GM12891 (cell line): ENCODE data around the gene ANKRD63.

Source experiments
- DNase-seq: peaks from one replicate; pipeline ENCODE4 v3.0.0; 2011; ENCODE audit warnings: low spot score; ENCODE audit not compliant: insufficient read length
- FAIRE-seq: peaks from 2 replicates; lab custom pipeline; 2011; peaks lifted over from hg19 to GRCh38; lab: Jason Lieb, UNC
- PAX5 ChIP-seq: IDR thresholded peaks from 2 replicates; pipeline ENCODE4 v1.6.1; 2011; ENCODE audit warnings: low read length, moderate library complexity, mild to moderate bottlenecking; ENCODE audit not compliant: insufficient read depth, severe bottlenecking
- POLR2A ChIP-seq: IDR thresholded peaks from 2 replicates; pipeline ENCODE4 v1.6.1; 2011; ENCODE audit warnings: low read depth, low read length, control low read depth
- POLR2AphosphoS5 ChIP-seq: IDR thresholded peaks from 2 replicates; pipeline ENCODE4 v1.6.1; 2011; ENCODE audit warnings: low read depth, low read length, control low read depth
- POU2F2 ChIP-seq: IDR thresholded peaks from 2 replicates; pipeline ENCODE4 v1.6.1; 2011; ENCODE audit warnings: low read depth, mild to moderate bottlenecking, control low read depth, low read length, moderate library complexity
- SPI1 ChIP-seq: IDR thresholded peaks from 2 replicates; pipeline ENCODE4 v1.6.1; 2011; ENCODE audit warnings: low read depth, low read length, control low read depth
- TAF1 ChIP-seq: IDR thresholded peaks from 2 replicates; pipeline ENCODE4 v1.6.1; 2011; ENCODE audit warnings: low read depth, low read length, control low read depth

The ANKRD63 gene

GRCh38 chr15:40245666-40246450, 37.0 kb downstream of the ANKRD63 start:
- FAIRE-seq (no peak), DNase-seq (no peak)
- TF ChIP-seq SPI1: no peak
- no peak for TF ChIP-seq POLR2A
- TF ChIP-seq POU2F2: no peak

GRCh38 chr15:40244961-40245523, 37.8 kb downstream of the ANKRD63 start:
- FAIRE-seq (no peak), DNase-seq (no peak)
- TF ChIP-seq PAX5: no peak
- TF ChIP-seq POLR2AphosphoS5: no peak
- no peak for TF ChIP-seq TAF1
- no peak for TF ChIP-seq POU2F2
- no peak for TF ChIP-seq SPI1

- TF ChIP-seq TAF1: no peak
- TF ChIP-seq POLR2AphosphoS5: no peak
- TF ChIP-seq PAX5: no peak
- no peak for TF ChIP-seq SPI1
- TF ChIP-seq POU2F2: no peak
- TF ChIP-seq POLR2A: no peak
- FAIRE-seq (peak; percentile 23), DNase-seq (no peak)
These were observed 39.6 kb downstream of the ANKRD63 start for GRCh38 chr15:40243126-40243810.

- TF ChIP-seq TAF1: no peak
- TF ChIP-seq POLR2AphosphoS5: no peak
- TF ChIP-seq POLR2A: no peak
- DNase-seq: no peak
- no peak for FAIRE-seq
These were observed 40.3 kb downstream of the ANKRD63 start for GRCh38 chr15:40242601-40243000.

- FAIRE-seq (no peak), DNase-seq (no peak)
- TF ChIP-seq POLR2AphosphoS5: no peak
- TF ChIP-seq POLR2A: no peak
- TF ChIP-seq SPI1: no peak
- TF ChIP-seq TAF1: no peak
- no peak for TF ChIP-seq POU2F2
- TF ChIP-seq PAX5: no peak
These were observed 40.7 kb downstream of the ANKRD63 start for GRCh38 chr15:40242213-40242599.

- no peak for TF ChIP-seq POLR2AphosphoS5
- TF ChIP-seq POU2F2: no peak
- no peak for TF ChIP-seq TAF1
- TF ChIP-seq POLR2A: no peak
- DNase-seq (no peak), FAIRE-seq (no peak)
These were observed 41.3 kb downstream of the ANKRD63 start for GRCh38 chr15:40241269-40242212.

- FAIRE-seq: no peak
- no peak for DNase-seq
- TF ChIP-seq TAF1: no peak
These were observed 42.1 kb downstream of the ANKRD63 start for GRCh38 chr15:40240619-40241221.

- FAIRE-seq: no peak
- no peak for DNase-seq
- TF ChIP-seq SPI1: no peak
- no peak for TF ChIP-seq POLR2A
- TF ChIP-seq POLR2AphosphoS5: no peak
- no peak for TF ChIP-seq POU2F2
- TF ChIP-seq PAX5: no peak
- TF ChIP-seq TAF1: no peak
These were observed 42.9 kb downstream of the ANKRD63 start for GRCh38 chr15:40239693-40240618.

GRCh38 chr15:40239404-40239692, 43.5 kb downstream of the ANKRD63 start:
- DNase-seq: no peak
- TF ChIP-seq PAX5 (no peak), POLR2A (no peak), POU2F2 (no peak), POLR2AphosphoS5 (no peak), TAF1 (no peak)
- FAIRE-seq: no peak
